ENCODE data around the gene RNF157.

- TF ChIP-seq POLR2AphosphoS5 (IDR thresholded peaks at IDR 0.05; ENCODE audit: low read depth, low read length) (no peak), CTCF (IDR thresholded peaks at IDR 0.05) (no peak), TCF7L2 (IDR thresholded peaks at IDR 0.05; ENCODE audit: low read depth, low read length) (no peak)
Measured at GRCh38 chr17:76248013-76248782, 7.9 kb upstream of the RNF157 start.

Data from Panc1 (cell line).